Endothelial cell of umbilical vein (primary cell): ENCODE results near the gene RFX2. TPM values are rescaled to one million over a fixed set of nuclear protein-coding genes. Genes with fewer than 3 reads are reported as not detected.

Experiments
- BruUV-seq: library from RNA; stranded (reverse); fragments of 400-500 nt; replicated peaks from 2 replicates; lab custom pipeline; 2021; lab: Mats Ljungman, UMichigan
- CTCF ChIA-PET: fragments of 300-600, 350-600 bp; sonication (Branson Sonifier 250); formaldehyde crosslinking; loops from one replicate; lab custom pipeline; 2021; ENCODE audit warnings: antibody characterized with exemption, inconsistent platforms; lab: Charles Lee
- POLR2A ChIA-PET: fragments of 300-600, 350-600 bp; sonication (Branson Sonifier 250); formaldehyde crosslinking; loops from one replicate; lab custom pipeline; 2021; ENCODE audit warnings: antibody characterized with exemption, inconsistent platforms; lab: Charles Lee
- DNase-seq: peaks from one replicate; pipeline ENCODE4 v3.0.0-alpha.2; 2011; ENCODE audit warnings: low read depth, low spot score
- FAIRE-seq: peaks from 2 replicates; lab custom pipeline; 2011; peaks lifted over from hg19 to GRCh38; lab: Jason Lieb, UNC
- H2AFZ ChIP-seq: 2 replicates; pipeline ENCODE4 v1.6.0; 2012; ENCODE audit warnings: low read depth, low read length, control low read depth, inconsistent platforms
- H3K27ac ChIP-seq: 2 replicates; pipeline ENCODE4 v1.5.1; 2011; ENCODE audit warnings: low read depth, mild to moderate bottlenecking, control low read depth, low read length, moderate library complexity; ENCODE audit not compliant: insufficient read depth
- H3K27me3 ChIP-seq, 2 experiments: 2 replicates each; pipeline versions ENCODE4 v1.6.0 to v1.6.1; 2011; ENCODE audit warnings: low read length in 2 of 2, mixed read lengths in 1 of 2; ENCODE audit not compliant: control insufficient read depth in 2 of 2, insufficient read depth in 2 of 2
- H3K36me3 ChIP-seq, 2 experiments: 2 replicates in 1 of 2; 3 replicates in 1 of 2; pipeline ENCODE4 v1.5.1; 2011; ENCODE audit warnings: low read length in 2 of 2, mild to moderate bottlenecking in 1 of 2, moderate library complexity in 1 of 2; ENCODE audit not compliant: control insufficient read depth in 2 of 2, insufficient read depth in 2 of 2; ENCODE audit errors: extremely low read depth in 1 of 2
- H3K4me1 ChIP-seq: 3 replicates; pipeline ENCODE4 v1.5.1; 2011; ENCODE audit warnings: mild to moderate bottlenecking, low read length; ENCODE audit not compliant: control insufficient read depth, insufficient read depth; ENCODE audit errors: extremely low read depth
- H3K4me2 ChIP-seq: 2 replicates; pipeline ENCODE4 v1.6.1; 2011; ENCODE audit warnings: low read length, control low read depth, mixed read lengths; ENCODE audit not compliant: insufficient read depth
- H3K4me3 ChIP-seq, 3 experiments: fragments of 200-600 bp in 1 of 3; sonication (generic), shearing (Covaris generic) in 1 of 3; replicated peaks in 1 of 3; 2 replicates each; pipeline ENCODE4 v1.5.1; 2011 to 2016; ENCODE audit warnings: control low read depth in 3 of 3, low read length in 3 of 3, mild to moderate bottlenecking in 2 of 3, inconsistent platforms in 1 of 3, low read depth in 1 of 3, moderate library complexity in 1 of 3; ENCODE audit not compliant: insufficient read depth in 1 of 3
- H3K79me2 ChIP-seq: 2 replicates; pipeline ENCODE4 v1.6.0; 2012; ENCODE audit warnings: low read length, inconsistent platforms; ENCODE audit not compliant: control insufficient read depth, insufficient read depth
- H3K9ac ChIP-seq: replicated peaks from 2 replicates; pipeline ENCODE3; 2011; ENCODE audit warnings: low read length, control low read depth; ENCODE audit not compliant: insufficient read depth; ENCODE audit errors: extremely low read depth
- H3K9me1 ChIP-seq: replicated peaks from 3 replicates; pipeline ENCODE4 v1.6.0; 2011; ENCODE audit warnings: mild to moderate bottlenecking, low read length; ENCODE audit not compliant: control insufficient read depth, insufficient read depth; ENCODE audit errors: extremely low read depth
- H3K9me3 ChIP-seq: replicated peaks from 2 replicates; pipeline ENCODE4 v1.5.1; 2012; ENCODE audit warnings: low read length, inconsistent platforms; ENCODE audit not compliant: control insufficient read depth, insufficient read depth
- H4K20me1 ChIP-seq: replicated peaks from 2 replicates; pipeline ENCODE3; 2011; ENCODE audit warnings: mild to moderate bottlenecking, low read length; ENCODE audit not compliant: control insufficient read depth, insufficient read depth; ENCODE audit errors: extremely low read depth
- EZH2 ChIP-seq: IDR thresholded peaks from 2 replicates; pipeline ENCODE4 v1.6.1; 2012; ENCODE audit warnings: borderline replicate concordance, low read depth, mild to moderate bottlenecking, moderate library complexity, low read length, inconsistent platforms; ENCODE audit not compliant: severe bottlenecking
- FOS ChIP-seq: IDR thresholded peaks from 2 replicates; pipeline ENCODE4 v1.6.1; 2011; ENCODE audit warnings: mild to moderate bottlenecking, low read length, moderate library complexity, borderline replicate concordance; ENCODE audit not compliant: insufficient read depth
- GATA2 ChIP-seq: IDR thresholded peaks from 2 replicates; pipeline ENCODE4 v1.7.0; 2011; ENCODE audit warnings: low read depth, mild to moderate bottlenecking, moderate library complexity, mixed read lengths, low read length; ENCODE audit not compliant: insufficient read length, insufficient read depth
- JUN ChIP-seq: IDR thresholded peaks from 2 replicates; pipeline ENCODE4 v1.6.1; 2011; ENCODE audit warnings: borderline replicate concordance, low read depth; ENCODE audit not compliant: insufficient read length, insufficient read depth
- MYC ChIP-seq: IDR thresholded peaks from one replicate; pipeline ENCODE4 v1.6.1; 2011; ENCODE audit warnings: mild to moderate bottlenecking, low read depth, low read length
- POLR2A ChIP-seq: IDR thresholded peaks from 2 replicates; pipeline ENCODE4 v1.6.1; 2012; ENCODE audit warnings: low read depth, mild to moderate bottlenecking, control low read depth, low read length
- POLR2AphosphoS5 ChIP-seq: IDR thresholded peaks from 2 replicates; pipeline ENCODE4 v1.6.1; 2012; ENCODE audit warnings: low read depth, mild to moderate bottlenecking, control low read depth, low read length, moderate library complexity; ENCODE audit not compliant: insufficient read depth
- dilution Hi-C: fragments of 300-500 bp; cut with MboI; formaldehyde crosslinking; loops from one replicate; pipeline ENCODE4 v1.15.0; 2019; ENCODE audit warnings: low sequenced_read_pairs; ENCODE audit not compliant: extremely low pct_ligation_motif_present
- intact Hi-C: fragments of 100-400 bp; cut with micrococcal nuclease; formaldehyde crosslinking; loops from one replicate; pipeline ENCODE4 v1.10.0; 2022
- polyA plus RNA-seq, 4 experiments: library from polyadenylated mRNA; depleted of rRNA in 3 of 4; stranded (reverse) in 3 of 4; unstranded in 1 of 4; fragments of >200 nt; gene quantifications; 2 replicates each; pipeline versions ENCODE4 v1.2.1 to v1.2.3, GENCODE V29; 2011 to 2012; ENCODE audit warnings: missing spikeins in 1 of 4
- total RNA-seq: library from RNA; stranded (reverse); gene quantifications from 2 replicates; pipeline ENCODE4 v1.2.3, GENCODE V29; 2021
- TF ChIP-seq, protein P1 (sequence below), 2 donors: IDR thresholded peaks; 1 replicate in 1 of 2; 2 replicates in 1 of 2; pipeline ENCODE4 v1.5.1; 2011; ENCODE audit warnings: low read length in 2 of 2, mild to moderate bottlenecking in 2 of 2, moderate library complexity in 2 of 2, control low read depth in 1 of 2, inconsistent platforms in 1 of 2, low read depth in 1 of 2; ENCODE audit not compliant: insufficient read depth in 1 of 2; ENCODE audit errors: extremely low read depth in 1 of 2
- TF ChIP-seq, protein P2 (sequence below): IDR thresholded peaks from 2 replicates; pipeline ENCODE4 v1.6.1; 2011; ENCODE audit not compliant: insufficient read depth, insufficient read length

Gene RFX2
- total and polyA plus RNA-seq, 2 donors (not counting 3 experiments of a cell fraction or from before 2014, with no cell fraction given) = 16.1 to 19.0 TPM

DNA sequence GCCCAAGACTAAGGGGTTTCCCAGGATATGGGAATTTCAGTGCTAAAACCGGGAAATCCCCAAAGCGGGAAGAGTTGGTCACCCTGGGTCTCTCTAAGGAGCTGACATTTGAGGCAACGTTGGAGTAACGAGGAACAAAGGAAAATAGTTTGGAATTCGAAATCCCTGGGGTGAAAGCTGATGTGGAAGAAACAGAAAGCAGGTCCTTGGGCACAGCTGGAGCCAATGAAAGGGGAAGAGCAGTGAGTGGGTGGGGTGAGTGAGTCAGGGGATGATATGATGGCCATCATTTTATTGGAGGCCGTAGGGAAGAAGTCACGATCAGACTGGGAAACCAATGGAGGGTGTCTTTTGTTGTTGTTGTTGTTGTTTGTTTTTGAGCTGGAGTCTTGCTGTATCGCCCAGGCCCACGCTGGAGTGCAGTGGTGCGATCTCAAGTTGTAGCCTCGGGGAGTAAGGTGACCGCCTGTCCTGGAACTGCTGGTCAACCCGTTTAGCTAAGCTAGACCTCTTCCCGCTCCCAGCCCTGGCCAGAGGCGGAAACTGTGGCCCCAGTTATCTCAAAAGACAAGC, 3.4 kb upstream of the RFX2 start:
- H3K9ac ChIP-seq = no peak overlapping the region

More for the DNA sequence above, 3.4 kb upstream of the RFX2 start:
- FAIRE-seq = no peak
- peaks cover 10% of the 10 kb centered on the region for H3K79me2 ChIP-seq
- ChIA-PET CTCF (interaction anchor here (1.4 to 5.6 kb wide), 2 partner anchors 12 to 92 kb away, joined by 3 to 39 read pairs; no protein-coding TSS in a partner anchor), POLR2A (no interaction called here)
- H3K9me3 ChIP-seq = no peaks in the 10 kb centered on the region
- dilution Hi-C loops (no loop called here), intact Hi-C loops (loop anchor here (10.0 kb wide), 1 partner anchor 209 kb away; the partner anchor contains the start of genes NDUFA11 and VMAC)
- H3K9me1 ChIP-seq = no peaks in the 10 kb centered on the region
- H3K4me2 ChIP-seq = no peak overlapping the region
- H4K20me1 ChIP-seq = no peaks in the 10 kb centered on the region
- H3K4me1 ChIP-seq = peaks cover 9% of the 10 kb centered on the region
- no peak overlapping the region for H2AFZ ChIP-seq
- no peak overlapping the region for H3K27ac ChIP-seq
- H3K36me3 ChIP-seq = no peaks in the 10 kb centered on the region
- no peak overlapping the region for H3K4me3 ChIP-seq
- TF ChIP-seq POLR2AphosphoS5 (no peak), FOS (no peak), GATA2 (no peak), MYC (no peak), JUN (no peak), EZH2 (no peak), POLR2A (no peak)
- TF ChIP-seq, protein P1, sequence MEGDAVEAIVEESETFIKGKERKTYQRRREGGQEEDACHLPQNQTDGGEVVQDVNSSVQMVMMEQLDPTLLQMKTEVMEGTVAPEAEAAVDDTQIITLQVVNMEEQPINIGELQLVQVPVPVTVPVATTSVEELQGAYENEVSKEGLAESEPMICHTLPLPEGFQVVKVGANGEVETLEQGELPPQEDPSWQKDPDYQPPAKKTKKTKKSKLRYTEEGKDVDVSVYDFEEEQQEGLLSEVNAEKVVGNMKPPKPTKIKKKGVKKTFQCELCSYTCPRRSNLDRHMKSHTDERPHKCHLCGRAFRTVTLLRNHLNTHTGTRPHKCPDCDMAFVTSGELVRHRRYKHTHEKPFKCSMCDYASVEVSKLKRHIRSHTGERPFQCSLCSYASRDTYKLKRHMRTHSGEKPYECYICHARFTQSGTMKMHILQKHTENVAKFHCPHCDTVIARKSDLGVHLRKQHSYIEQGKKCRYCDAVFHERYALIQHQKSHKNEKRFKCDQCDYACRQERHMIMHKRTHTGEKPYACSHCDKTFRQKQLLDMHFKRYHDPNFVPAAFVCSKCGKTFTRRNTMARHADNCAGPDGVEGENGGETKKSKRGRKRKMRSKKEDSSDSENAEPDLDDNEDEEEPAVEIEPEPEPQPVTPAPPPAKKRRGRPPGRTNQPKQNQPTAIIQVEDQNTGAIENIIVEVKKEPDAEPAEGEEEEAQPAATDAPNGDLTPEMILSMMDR (IDR thresholded peaks at IDR 0.05; ENCODE audit: extremely low read depth in 1 of 2, insufficient read depth in 1 of 2, low read depth in 1 of 2, low read length in 2 of 2) = no peak
- TF ChIP-seq, protein P2, sequence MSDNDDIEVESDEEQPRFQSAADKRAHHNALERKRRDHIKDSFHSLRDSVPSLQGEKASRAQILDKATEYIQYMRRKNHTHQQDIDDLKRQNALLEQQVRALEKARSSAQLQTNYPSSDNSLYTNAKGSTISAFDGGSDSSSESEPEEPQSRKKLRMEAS = no peak
- peaks cover 6% of the 10 kb centered on the region in 2 experiments for H3K27me3 ChIP-seq
- no TSS peak for BruUV-seq
- no peak for DNase-seq
